IPS DF 4.7 (cell line): ENCODE measurements around the gene ENAM.
"Not testable (repeated sequence)": the region's sequence is repeated elsewhere in the genome, so short reads cannot be mapped to it uniquely, and the experiment has no call there.

Source experiments
- DNase-seq: peaks from one replicate; pipeline ENCODE4 v3.0.0-alpha.2; 2013; ENCODE audit warnings: low spot score; ENCODE audit errors: extremely low read depth

Gene ENAM

GRCh38 chr4:70624226-70624793 lies 4.2 kb upstream of the ENAM start:
- DNase-seq, result no peak

DNA sequence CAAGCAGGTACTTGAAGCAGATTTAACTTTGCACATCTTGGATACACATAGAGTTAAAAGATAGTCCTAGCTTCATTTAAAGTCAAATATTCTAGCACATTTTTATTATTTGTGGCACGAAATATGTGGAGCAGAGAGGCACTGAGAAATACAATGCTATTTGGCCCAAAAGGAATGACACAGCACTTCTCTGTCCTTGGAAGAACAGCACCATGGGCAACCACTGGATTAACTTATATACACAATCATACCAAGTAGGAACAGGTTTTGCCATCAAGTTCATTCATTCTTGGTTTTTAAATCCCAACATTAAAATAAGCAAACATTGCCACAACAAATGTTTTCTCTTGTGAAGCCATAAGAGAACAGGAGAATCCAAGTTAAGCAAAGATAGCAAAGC lies 924 bp upstream of the ENAM start:
- DNase-seq, result no peak

DNA sequence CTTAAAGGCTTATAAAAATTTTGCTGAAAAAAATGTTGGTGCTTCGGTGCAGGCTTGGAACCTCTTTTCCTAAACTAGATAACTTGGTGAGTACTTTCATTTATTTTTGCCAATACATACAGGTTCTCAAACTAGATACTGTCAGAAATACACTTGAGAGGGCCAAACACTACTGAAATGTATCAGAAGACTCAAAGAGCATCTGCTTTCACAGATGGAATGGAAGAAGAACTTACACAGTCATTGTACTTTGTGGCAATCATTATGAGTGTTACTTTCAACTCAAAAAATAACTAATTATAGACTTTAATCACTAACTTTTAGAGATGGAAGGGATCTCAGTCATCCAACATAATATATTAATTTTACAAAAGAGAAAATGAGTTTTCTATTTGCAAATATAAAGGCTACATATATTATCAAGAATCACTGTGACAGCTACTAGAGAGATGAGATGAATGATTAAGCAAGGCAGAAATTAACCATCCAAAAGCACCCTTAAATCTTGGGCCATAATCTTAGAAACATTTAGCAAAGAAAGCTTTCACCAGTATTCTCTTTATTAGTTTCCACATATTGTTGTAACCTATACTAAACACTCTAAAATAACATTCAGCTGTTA lies 1.0 kb downstream of the ENAM start:
- no peak for DNase-seq

DNA sequence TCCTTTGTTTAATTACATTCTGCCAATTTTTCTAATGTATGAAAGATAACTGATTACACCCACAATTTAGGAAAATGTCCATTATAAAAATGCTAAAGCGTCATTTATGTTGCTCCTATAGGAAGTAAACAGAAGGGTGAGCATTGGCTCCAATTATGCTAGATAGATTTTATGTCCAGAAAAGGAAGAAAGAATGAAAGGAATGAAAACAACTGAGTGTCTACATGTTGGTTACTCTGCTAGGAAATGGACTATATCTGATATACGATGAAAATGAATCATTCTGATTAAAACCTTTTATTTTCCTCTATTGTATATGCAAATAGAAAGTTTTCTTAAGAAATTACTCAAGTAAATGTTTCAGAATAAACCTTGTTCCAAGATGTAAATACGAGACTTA lies 1.6 kb downstream of the ENAM start:
- DNase-seq, result no peak

GRCh38 chr4:70632028-70632427 lies 3.5 kb downstream of the ENAM start:
- no peak for DNase-seq

DNA sequence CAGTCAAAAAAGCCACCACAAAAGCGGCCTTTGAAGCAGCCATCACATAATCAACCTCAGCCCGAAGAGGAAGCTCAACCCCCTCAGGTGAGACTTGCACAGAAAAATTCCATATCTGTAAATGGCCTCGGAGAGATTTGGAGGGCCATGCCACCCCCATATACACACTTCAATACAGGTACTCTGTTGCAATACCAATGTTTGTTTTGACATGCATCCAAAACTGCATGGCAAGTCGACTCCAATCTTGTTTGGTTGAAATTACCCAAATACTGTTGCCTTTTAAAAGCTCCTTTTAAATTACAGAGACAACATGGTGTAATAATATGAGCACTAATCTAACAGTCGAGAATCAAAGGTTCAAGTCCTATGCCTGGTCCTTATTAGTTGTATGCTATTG lies 5.9 kb downstream of the ENAM start:
- DNase-seq, result no peak

DNA sequence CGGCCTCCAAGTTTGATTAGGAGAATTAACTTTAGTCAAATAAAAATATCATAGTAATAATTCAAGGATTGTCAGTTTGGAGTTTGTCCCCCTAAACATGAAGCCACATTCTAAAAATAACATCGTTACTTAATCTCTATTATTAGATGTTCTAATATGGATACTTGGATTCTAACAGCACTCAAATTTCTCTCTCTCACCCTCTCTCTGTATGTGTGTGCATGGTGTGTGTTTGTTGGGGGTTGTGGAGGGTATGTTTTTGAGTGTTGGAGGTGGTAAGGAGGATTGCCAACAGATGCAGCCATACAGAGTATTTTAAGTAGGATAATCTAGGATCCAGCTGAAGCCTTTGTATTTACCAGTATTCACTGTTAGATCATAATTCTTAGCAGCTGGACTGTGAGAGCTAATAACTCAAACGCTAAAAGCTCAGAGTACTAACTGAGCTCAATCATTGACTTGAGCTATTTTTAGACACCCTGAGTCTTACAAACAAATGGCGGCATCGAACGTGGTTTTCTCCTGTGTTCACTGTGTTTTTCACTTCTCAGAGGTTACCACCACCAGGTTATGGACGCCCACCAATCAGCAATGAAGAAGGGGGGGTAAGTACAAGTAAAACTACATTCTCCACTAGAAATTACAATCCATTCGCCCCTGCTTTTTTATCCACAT lies 8.8 kb downstream of the ENAM start:
- DNase-seq, result no peak

GRCh38 chr4:70640192-70640591 lies 11.6 kb downstream of the ENAM start:
- DNase-seq, result no peak

GRCh38 chr4:70650741-70651140 lies 22.2 kb downstream of the ENAM start:
- not testable (repeated sequence) for DNase-seq

DNA sequence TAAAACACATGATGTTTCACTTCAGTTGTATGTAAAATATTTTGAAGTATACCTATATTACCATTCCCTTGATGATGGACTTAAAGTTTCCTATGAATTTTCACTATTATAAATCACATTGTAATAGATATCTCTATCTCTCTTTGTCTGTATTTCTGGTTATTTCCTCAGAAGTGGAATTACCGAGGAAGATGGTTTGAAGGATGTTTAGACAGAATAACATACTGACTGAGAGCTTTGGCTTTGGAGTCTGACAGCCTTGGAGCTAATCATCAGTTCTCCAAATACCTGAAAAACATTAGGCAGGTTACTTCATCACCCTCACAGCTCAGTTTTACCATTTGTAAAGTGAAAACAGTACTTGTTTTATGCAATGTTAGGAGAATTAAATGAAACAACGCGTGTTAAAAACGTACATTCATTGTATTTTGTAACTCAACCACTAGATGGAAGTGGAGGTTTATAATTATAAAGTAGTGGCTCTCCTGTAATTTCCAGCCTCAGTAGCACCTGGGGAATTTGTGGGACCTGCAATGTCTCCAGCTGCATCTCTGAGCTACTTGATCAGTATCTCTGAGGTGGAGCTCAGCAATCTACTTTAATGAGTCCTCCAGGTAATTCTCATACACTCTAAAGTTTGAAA lies 23.4 kb downstream of the ENAM start:
- DNase-seq, result peak; percentile 7

DNA sequence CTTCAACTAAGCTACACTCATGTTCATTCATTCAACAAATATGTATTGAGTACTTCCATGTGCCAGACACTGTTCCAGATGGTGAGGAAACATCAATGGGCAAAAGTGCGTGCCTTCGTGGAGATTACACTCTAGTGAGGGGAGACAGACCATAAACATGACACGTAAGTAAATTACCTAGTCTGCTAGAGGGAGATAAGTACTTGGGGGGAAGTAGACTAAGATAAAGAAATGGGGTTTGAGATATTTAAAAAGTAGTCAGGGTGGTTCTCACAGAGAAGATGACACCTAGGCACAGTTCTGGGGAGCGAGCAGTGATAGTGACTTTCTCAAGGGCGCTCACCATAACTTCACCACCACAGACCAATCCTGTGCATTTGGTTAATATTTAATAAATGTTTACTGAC lies 26.1 kb downstream of the ENAM start:
- no peak for DNase-seq

GRCh38 chr4:70657326-70657725 lies 28.8 kb downstream of the ENAM start:
- no peak for DNase-seq

DNA sequence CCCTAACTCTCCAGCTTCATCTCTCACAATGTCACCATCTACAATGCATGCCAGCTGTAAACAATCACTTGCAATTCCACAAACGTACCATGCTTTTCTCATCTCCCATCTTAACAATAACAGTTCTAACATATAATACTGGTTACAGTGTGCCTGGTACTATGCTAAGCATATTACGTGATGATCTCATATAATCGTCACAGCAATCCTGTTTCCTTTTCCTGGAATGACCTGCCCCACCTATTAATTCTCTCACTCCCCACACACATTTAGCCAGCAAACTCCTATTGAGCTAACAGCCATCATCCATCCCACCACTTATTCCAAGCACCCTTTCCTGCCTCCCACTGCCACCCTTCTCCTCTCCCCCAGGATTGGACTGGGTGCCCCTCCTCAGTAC lies 29.9 kb downstream of the ENAM start:
- no peak for DNase-seq

- DNase-seq, result no peak
Measured at GRCh38 chr4:70660106-70660505, 31.6 kb downstream of the ENAM start.

DNA sequence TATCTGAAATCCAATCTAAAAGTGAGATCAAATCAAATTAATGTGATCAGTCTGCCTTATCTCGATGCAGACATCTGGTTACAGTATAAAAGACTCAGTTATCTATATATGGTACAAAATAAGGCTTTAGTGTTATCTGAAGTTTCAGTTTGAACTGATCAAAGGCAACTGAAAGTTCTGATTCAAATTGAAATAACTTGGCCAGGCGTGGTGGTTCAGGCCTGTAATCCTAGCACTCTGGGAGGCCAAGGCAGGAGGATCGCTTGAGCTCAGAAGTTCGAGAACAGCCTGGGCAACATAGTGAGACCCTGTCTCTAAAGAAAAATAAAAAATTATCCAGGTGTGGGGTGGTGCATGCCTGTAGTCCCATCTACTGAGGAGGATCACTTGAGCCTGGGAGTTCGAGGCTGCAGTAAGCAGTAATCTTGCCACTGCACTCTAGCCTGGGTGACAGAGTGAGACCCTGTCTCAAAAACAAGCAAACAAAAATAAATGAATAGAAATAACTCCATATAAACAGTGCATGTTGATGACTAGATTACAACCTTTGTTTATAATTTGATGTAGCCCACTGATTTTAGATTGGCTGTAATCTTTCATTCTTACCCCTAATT lies 32.9 kb downstream of the ENAM start:
- DNase-seq, result not testable (repeated sequence)

DNA sequence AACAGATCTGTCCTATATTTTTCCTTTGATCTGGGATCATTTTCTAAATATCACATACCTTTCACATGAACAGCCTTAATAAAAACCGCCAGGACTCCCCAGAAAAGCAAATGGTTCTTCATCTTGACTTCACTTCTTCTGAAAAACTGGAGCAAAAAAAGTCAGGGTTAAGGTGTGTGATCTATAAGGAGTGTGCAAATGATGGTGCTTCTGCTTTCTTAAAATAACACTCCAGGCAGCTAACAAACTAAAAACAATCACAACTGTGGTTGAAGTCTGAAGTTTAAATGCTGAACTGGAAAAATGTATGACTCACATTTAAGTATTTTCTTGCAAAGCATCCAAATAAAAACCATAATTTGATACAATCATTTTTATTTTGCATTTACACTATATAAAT lies 37.8 kb downstream of the ENAM start, which contains the start of gene JCHAIN:
Gene JCHAIN (minus strand): TSS at position 140 of the 400 bp plus-strand sequence. CDS start 18 bp downstream, at position 122.
- no peak for DNase-seq

GRCh38 chr4:70667740-70668535 lies 39.4 kb downstream of the ENAM start:
- no peak for DNase-seq

DNA sequence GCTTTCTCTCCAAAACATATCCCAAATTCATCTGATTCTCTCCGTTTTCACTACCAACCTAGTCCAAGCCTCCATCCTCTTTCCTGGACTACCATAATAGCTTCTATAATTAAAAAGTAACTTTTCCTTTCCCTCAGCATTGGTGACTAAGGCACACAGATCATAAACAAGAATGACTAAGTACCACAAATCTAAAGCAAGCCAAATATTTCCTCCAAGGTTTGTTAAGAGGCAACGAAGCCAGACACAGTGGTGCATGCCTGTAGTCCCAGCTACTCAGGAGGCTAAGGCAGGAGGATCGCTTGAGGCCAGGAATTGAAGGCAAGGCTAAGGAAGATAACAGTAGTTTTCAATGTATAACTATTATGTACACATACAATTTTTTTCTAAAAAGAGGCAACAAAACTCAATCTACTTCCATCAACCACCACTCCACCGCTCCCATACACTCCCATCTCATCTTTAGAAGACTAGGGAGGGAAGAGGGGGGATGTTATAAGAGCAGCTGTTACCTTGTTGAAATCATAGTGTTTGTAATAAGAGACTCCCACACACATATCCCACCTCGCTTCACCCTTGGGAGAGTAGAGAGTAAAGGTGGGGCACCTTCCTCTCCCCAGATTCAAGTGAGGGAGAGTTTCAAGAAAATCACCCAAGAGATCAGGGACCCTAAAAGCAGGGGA lies 41.9 kb downstream of the ENAM start:
- no peak for DNase-seq

- no peak for DNase-seq
Measured at GRCh38 chr4:70671091-70671490, 42.5 kb downstream of the ENAM start.

DNA sequence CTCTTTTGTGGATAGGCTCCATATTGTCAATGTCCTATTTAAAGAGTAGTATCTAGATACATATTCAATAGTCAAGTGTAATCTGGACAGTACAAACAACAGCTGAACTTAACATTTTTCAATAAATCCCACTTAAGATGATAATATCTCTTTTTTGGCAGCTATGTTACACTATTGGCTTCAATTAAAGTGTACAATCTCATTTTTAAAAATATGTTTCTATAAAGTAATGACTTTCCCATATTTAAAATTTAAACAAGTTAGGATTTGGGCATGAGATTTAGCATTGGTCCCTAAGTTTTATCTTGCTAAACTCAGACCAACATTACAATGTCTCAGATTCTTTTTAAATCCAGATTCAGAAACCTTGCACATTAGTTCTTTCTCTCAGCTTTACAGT lies 45.6 kb downstream of the ENAM start:
- DNase-seq, result no peak

GRCh38 chr4:70674731-70675130 lies 46.2 kb downstream of the ENAM start:
- DNase-seq, result no peak
